Ishikawa (cell line): ENCODE results near the gene NQO1.

ENCODE experiments used
- CEBPB ChIP-seq: IDR thresholded peaks from 2 replicates; pipeline ENCODE4 v1.6.1; 2012
- CREB1 ChIP-seq: IDR thresholded peaks from 2 replicates; pipeline ENCODE4 v1.6.1; 2012; ENCODE audit warnings: low read depth
- EGR1 ChIP-seq: IDR thresholded peaks from 2 replicates; pipeline ENCODE4 v1.6.1; 2012
- EP300 ChIP-seq: IDR thresholded peaks from 2 replicates; pipeline ENCODE4 v1.6.1; 2012; ENCODE audit warnings: borderline replicate concordance
- FOXM1 ChIP-seq: IDR thresholded peaks from 2 replicates; pipeline ENCODE4 v1.6.1; 2012; ENCODE audit warnings: low read depth, borderline replicate concordance
- MAX ChIP-seq: IDR thresholded peaks from 2 replicates; pipeline ENCODE4 v1.6.1; 2012
- NFIC ChIP-seq: IDR thresholded peaks from 2 replicates; pipeline ENCODE4 v1.6.1; 2012
- RAD21 ChIP-seq: IDR thresholded peaks from 2 replicates; pipeline ENCODE4 v1.6.1; 2012; ENCODE audit warnings: low read depth
- REST ChIP-seq: IDR thresholded peaks from 2 replicates; pipeline ENCODE4 v1.6.1; 2012; ENCODE audit warnings: low read depth, mild to moderate bottlenecking
- TAF1 ChIP-seq: IDR thresholded peaks from 2 replicates; pipeline ENCODE4 v1.6.1; 2012; ENCODE audit warnings: low read depth, mild to moderate bottlenecking
- TCF12 ChIP-seq: IDR thresholded peaks from 2 replicates; pipeline ENCODE4 v1.6.1; 2012; ENCODE audit warnings: low read depth
- TEAD4 ChIP-seq: IDR thresholded peaks from 2 replicates; pipeline ENCODE4 v1.6.1; 2012
- USF1 ChIP-seq: IDR thresholded peaks from 2 replicates; pipeline ENCODE4 v1.6.1; 2012
- YY1 ChIP-seq: IDR thresholded peaks from 2 replicates; pipeline ENCODE4 v1.6.1; 2012; ENCODE audit warnings: low read depth
- ZBTB7A ChIP-seq: IDR thresholded peaks from 2 replicates; pipeline ENCODE4 v1.6.1; 2012; ENCODE audit warnings: low read depth

The NQO1 gene

GRCh38 chr16:69701452-69701851, 24.9 kb downstream of the NQO1 start:
- TF ChIP-seq USF1 (no peak), FOXM1 (no peak), EP300 (no peak)

GRCh38 chr16:69699915-69700314, 26.4 kb downstream of the NQO1 start:
- no peak for TF ChIP-seq YY1
- no peak for TF ChIP-seq RAD21
- no peak for TF ChIP-seq CREB1
- no peak for TF ChIP-seq TCF12
- TF ChIP-seq EGR1, result no peak
- no peak for TF ChIP-seq MAX
- no peak for TF ChIP-seq EP300
- no peak for TF ChIP-seq CEBPB
- no peak for TF ChIP-seq USF1
- TF ChIP-seq ZBTB7A, result no peak
- TF ChIP-seq REST, result no peak
- no peak for TF ChIP-seq FOXM1
- TF ChIP-seq TEAD4, result no peak
- TF ChIP-seq TAF1, result no peak

- no peak for TF ChIP-seq NFIC
- no peak for TF ChIP-seq TEAD4
- TF ChIP-seq CREB1, result no peak
- TF ChIP-seq EP300, result no peak
- TF ChIP-seq MAX, result no peak
- no peak for TF ChIP-seq REST
- TF ChIP-seq USF1, result no peak
- no peak for TF ChIP-seq CEBPB
- TF ChIP-seq ZBTB7A, result no peak
- no peak for TF ChIP-seq FOXM1
- no peak for TF ChIP-seq TCF12
- no peak for TF ChIP-seq TAF1
- TF ChIP-seq EGR1, result no peak
- no peak for TF ChIP-seq YY1
- TF ChIP-seq RAD21, result no peak
Observed at GRCh38 chr16:69698404-69698803, 28.0 kb downstream of the NQO1 start.

GRCh38 chr16:69693916-69694315, 32.4 kb downstream of the NQO1 start:
- TF ChIP-seq REST, result no peak
- TF ChIP-seq YY1, result no peak
- TF ChIP-seq TEAD4, result no peak
- no peak for TF ChIP-seq TCF12
- no peak for TF ChIP-seq ZBTB7A
- no peak for TF ChIP-seq MAX
- TF ChIP-seq FOXM1, result no peak
- no peak for TF ChIP-seq NFIC
- no peak for TF ChIP-seq TAF1
- TF ChIP-seq CREB1, result no peak
- TF ChIP-seq CEBPB, result no peak
- no peak for TF ChIP-seq RAD21
- TF ChIP-seq EP300, result no peak
- no peak for TF ChIP-seq USF1
- TF ChIP-seq EGR1, result no peak
